Amygdala (tissue), 56 donors: ENCODE measurements around the gene HNRNPLL.

Experiments
- DNase-seq, 56 donors: peaks; one replicate each; lab custom pipeline; 2025; lab: John Stamatoyannopoulos, UW

Gene HNRNPLL

GRCh38 chr2:38598200-38598990, 4.3 kb downstream of the HNRNPLL start:
- no peak for DNase-seq

- DNase-seq: no peak
These were observed 5.6 kb downstream of the HNRNPLL start for GRCh38 chr2:38597115-38597514.

- no peak for DNase-seq
These were observed 6.5 kb downstream of the HNRNPLL start for GRCh38 chr2:38596229-38596628.

- DNase-seq: no peak
These were observed 9.8 kb downstream of the HNRNPLL start for GRCh38 chr2:38592951-38593350.

- no peak for DNase-seq
These were observed 11.6 kb downstream of the HNRNPLL start for GRCh38 chr2:38591152-38591551.

GRCh38 chr2:38590053-38590452, 12.7 kb downstream of the HNRNPLL start:
- no peak for DNase-seq

GRCh38 chr2:38586931-38587330, 15.8 kb downstream of the HNRNPLL start:
- DNase-seq: no peak

- no peak for DNase-seq
These were observed 17.8 kb downstream of the HNRNPLL start for GRCh38 chr2:38584881-38585280.

- no peak for DNase-seq
These were observed 18.7 kb downstream of the HNRNPLL start for GRCh38 chr2:38583994-38584393.

- no peak for DNase-seq
These were observed 19.2 kb downstream of the HNRNPLL start for GRCh38 chr2:38583524-38583923.

- peak in 27 of 56 donors; percentile 3 to 80 (median 22) for DNase-seq
These were observed 21.3 kb downstream of the HNRNPLL start for GRCh38 chr2:38581193-38582147.

GRCh38 chr2:38580115-38580636, 22.6 kb downstream of the HNRNPLL start:
- no peak for DNase-seq

- no peak for DNase-seq
These were observed 23.9 kb downstream of the HNRNPLL start for GRCh38 chr2:38578832-38579231.

- no peak for DNase-seq
These were observed 28.4 kb downstream of the HNRNPLL start for GRCh38 chr2:38574278-38574677.

GRCh38 chr2:38572167-38572566, 30.6 kb downstream of the HNRNPLL start:
- DNase-seq: peak in 11 of 56 donors; percentile 1 to 38 (median 14)

- no peak for DNase-seq
These were observed 31.5 kb downstream of the HNRNPLL start for GRCh38 chr2:38571193-38571592.

- no peak for DNase-seq
These were observed 33.8 kb downstream of the HNRNPLL start for GRCh38 chr2:38568724-38569436.

- no peak for DNase-seq
These were observed 37.4 kb downstream of the HNRNPLL start for GRCh38 chr2:38565333-38565732.

- no peak for DNase-seq
These were observed 41.0 kb downstream of the HNRNPLL start for GRCh38 chr2:38561691-38562090.

- DNase-seq: no peak
These were observed 42.6 kb downstream of the HNRNPLL start for GRCh38 chr2:38560092-38560491.

GRCh38 chr2:38557981-38558380, 44.7 kb downstream of the HNRNPLL start:
- no peak for DNase-seq
